ENCODE measurements around the gene KLHL34. TPM values are rescaled to one million over a fixed set of nuclear protein-coding genes. Genes with fewer than 3 reads are reported as not detected.

The KLHL34 gene
- total and polyA plus RNA-seq, 2 experiments from 2014 or later: 0.81 to 1.1 TPM

GRCh38 chrX:21675931-21676330, 17.8 kb upstream of the KLHL34 start:
- no peak for TF ChIP-seq REST (IDR thresholded peaks at IDR 0.05; ENCODE audit: unreplicated experiment)
- no peak for TF ChIP-seq EZH2phosphoT487 (IDR thresholded peaks at IDR 0.05; ENCODE audit: unreplicated experiment)
- no peak for TF ChIP-seq CREB1 (CRISPR knock-in tag; IDR thresholded peaks at IDR 0.05; ENCODE audit: low read depth)
- no peak for TF ChIP-seq POLR2AphosphoS5 (IDR thresholded peaks at IDR 0.05; ENCODE audit: low read depth)
- no peak for TF ChIP-seq ZNF331 (CRISPR knock-in tag; IDR thresholded peaks at IDR 0.05; ENCODE audit: low read depth)
- TF ChIP-seq NANOG (IDR thresholded peaks at IDR 0.05; ENCODE audit: borderline replicate concordance): no peak
- TF ChIP-seq ZNF462 (CRISPR knock-in tag; IDR thresholded peaks at IDR 0.05): no peak
- TF ChIP-seq ZNF114 (CRISPR knock-in tag; IDR thresholded peaks at IDR 0.05): no peak
- H3K27ac Mint-ChIP-seq: no peak overlapping the region
- Histone ChIP-seq H3K27ac (ENCODE audit: low read depth) (no peak overlapping the region), H3K36me3 (ENCODE audit: insufficient read depth) (no peaks in the 10 kb centered on the region), H3K4me3 (no peak overlapping the region), H3K9me2 (ENCODE audit: insufficient read depth) (no peaks in the 10 kb centered on the region), H3K79me2 (replicated peaks; ENCODE audit: insufficient read depth) (no peaks in the 10 kb centered on the region), H3K4me1 (ENCODE audit: insufficient read depth) (no peaks in the 10 kb centered on the region), H3K27me3 (ENCODE audit: insufficient read depth) (no peaks in the 10 kb centered on the region), H2AFZ (no peak overlapping the region), H3K4me2 (no peak overlapping the region), H4K20me1 (replicated peaks; ENCODE audit: insufficient read depth) (no peaks in the 10 kb centered on the region), H3F3A (replicated peaks; ENCODE audit: low read depth) (no peaks in the 10 kb centered on the region)
- H3K4me1 Mint-ChIP-seq: peaks cover 12% of the 10 kb centered on the region; the same call in 2 of the 3 replicates
- H3K36me3 Mint-ChIP-seq (ENCODE audit: low read depth): no peaks in the 10 kb centered on the region
- H3K27me3 Mint-ChIP-seq (ENCODE audit: insufficient read depth, low read depth, poor library complexity): peaks cover 4% of the 10 kb centered on the region
- H3K4me3 Mint-ChIP-seq: no peak overlapping the region
- no peaks in the 10 kb centered on the region for H3K9me3 Mint-ChIP-seq
- ATAC-seq (no peak), DNase-seq (ENCODE audit: low spot score) (peak; percentile 2)
